Measurements from ENCODE around the gene FHIP1A.
A peak's percentile ranks its signal among the peaks of the same experiment; 100 is the strongest.

Gene FHIP1A

DNA sequence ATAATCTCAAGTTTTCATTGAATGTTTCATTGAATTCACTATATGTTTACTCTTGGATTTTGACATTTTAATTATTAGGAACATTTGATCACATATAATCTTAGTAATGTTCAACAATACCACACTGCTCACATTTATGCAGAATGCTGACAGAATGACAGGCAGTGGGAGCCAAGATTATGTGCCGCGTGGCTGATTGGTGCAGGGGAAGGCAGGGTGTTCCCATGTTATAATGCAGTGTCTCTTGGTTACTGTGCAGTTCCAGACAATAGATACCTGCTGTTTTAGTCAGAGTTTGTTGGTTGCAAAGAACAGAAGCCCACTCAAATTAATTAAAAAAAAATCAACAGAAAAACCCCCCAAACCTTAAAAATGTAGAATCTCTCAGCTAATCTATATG, 33.0 kb downstream of the FHIP1A start:
- no peak for DNase-seq (ENCODE audit: low read depth in 1 of 2, low spot score in 1 of 2)
- in situ Hi-C loops (cut with HindIII; ENCODE audit: low pct_unique_long_range_greater_than_20kb, low sequenced_read_pairs), result no loop called here
- no peak for TF ChIP-seq JUND (IDR thresholded peaks at IDR 0.05; ENCODE audit: low read depth)

DNA sequence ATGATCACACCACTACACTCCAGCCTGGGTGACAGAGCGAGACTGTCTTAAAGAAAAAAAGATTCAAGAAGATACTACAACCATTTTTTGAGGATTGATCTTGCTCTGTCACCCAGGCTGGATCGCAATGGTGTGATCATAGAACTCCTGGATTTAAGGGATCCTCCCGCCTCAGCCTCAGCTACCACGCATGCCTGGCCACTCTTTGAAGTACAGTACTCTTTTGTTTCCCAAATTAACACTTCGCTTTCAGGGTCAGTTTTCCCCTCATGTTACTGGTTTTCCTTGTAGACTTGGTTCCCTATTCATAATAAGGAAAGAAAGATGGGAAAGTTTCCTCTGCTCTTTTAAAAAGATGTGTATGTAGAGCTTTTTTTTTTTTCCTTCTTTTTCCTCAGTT, 34.3 kb downstream of the FHIP1A start:
- no peak for TF ChIP-seq JUND (IDR thresholded peaks at IDR 0.05; ENCODE audit: low read depth)
- DNase-seq (ENCODE audit: low read depth in 1 of 2, low spot score in 1 of 2), result no peak
- in situ Hi-C loops (cut with HindIII; ENCODE audit: low pct_unique_long_range_greater_than_20kb, low sequenced_read_pairs), result no loop called here

- TF ChIP-seq JUND (IDR thresholded peaks at IDR 0.05; ENCODE audit: low read depth), result no peak
- in situ Hi-C loops (cut with HindIII; ENCODE audit: low pct_unique_long_range_greater_than_20kb, low sequenced_read_pairs), result no loop called here
Measured at GRCh38 chr4:151443752-151444151, 34.8 kb downstream of the FHIP1A start.

DNA sequence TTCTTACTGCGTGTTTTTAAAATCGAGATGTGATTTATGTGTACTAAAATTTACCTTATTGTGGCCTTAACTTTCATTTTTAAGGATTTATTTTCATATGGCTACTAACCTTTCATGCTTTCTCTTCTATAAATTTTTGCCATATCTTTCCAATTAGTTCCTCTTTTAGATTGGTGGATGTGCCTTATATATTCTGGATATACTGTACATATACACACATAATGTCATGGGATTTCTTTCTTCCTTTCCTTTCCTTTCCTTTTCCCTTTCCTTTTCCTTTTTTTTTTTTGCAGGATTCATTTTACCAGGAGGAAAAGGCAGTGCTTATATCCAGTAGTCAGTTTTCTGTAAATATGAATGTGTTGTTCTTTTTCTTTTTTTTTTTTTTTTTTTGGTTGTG, 37.2 kb downstream of the FHIP1A start:
- in situ Hi-C loops (cut with HindIII; ENCODE audit: low pct_unique_long_range_greater_than_20kb, low sequenced_read_pairs), result no loop called here
- TF ChIP-seq JUND (IDR thresholded peaks at IDR 0.05; ENCODE audit: low read depth), result no peak
- no peak for DNase-seq (ENCODE audit: low read depth in 1 of 2, low spot score in 1 of 2)

More at GRCh38 chr4:151443752-151444151, 34.8 kb downstream of the FHIP1A start:
- DNase-seq (ENCODE audit: low read depth in 1 of 2, low spot score in 1 of 2), result no peak

DNA sequence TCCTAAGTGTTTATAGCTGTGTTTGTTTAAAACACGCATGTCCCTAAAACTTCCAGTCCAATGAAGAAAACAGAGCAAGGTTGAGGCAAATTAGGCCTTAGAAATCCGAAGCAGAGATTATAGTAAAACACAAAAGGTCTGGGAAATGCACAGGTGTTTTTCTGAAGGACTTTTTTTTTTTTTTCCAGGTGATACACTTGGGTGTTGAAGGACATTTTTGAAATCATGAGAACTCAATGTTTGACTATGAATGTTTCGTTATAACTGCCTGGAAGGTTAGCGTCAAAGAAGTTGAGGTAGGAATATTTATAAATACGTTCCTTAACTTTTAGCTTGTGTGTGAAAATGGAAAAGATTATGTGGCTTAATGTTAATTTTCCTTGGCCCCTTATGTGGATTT, 45.5 kb downstream of the FHIP1A start:
- no peak for TF ChIP-seq JUND (IDR thresholded peaks at IDR 0.05; ENCODE audit: low read depth)
- in situ Hi-C loops (cut with HindIII; ENCODE audit: low pct_unique_long_range_greater_than_20kb, low sequenced_read_pairs), result no loop called here
- DNase-seq (ENCODE audit: low read depth in 1 of 2, low spot score in 1 of 2), result no peak

DNA sequence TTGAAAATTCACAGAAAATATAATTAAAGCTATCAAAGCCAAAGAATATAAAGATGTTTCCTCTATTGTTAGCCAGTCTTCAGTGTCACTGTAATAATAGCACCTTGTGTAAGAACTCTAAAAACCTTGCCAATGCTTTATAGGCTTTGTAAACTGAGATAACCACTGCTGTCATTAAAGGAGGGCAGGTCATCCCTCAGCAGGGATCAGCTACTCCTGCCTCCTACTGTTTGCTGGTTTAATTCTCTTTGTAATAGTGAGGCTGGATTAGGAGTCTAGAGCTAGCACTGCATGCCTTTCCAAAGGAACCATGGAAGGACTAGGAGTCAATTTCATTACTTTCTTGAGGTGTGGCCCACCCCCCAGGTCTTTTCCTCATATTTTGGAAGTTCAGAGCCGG, 46.2 kb downstream of the FHIP1A start:
- in situ Hi-C loops (cut with HindIII; ENCODE audit: low pct_unique_long_range_greater_than_20kb, low sequenced_read_pairs), result no loop called here
- no peak for TF ChIP-seq JUND (IDR thresholded peaks at IDR 0.05; ENCODE audit: low read depth)
- no peak for DNase-seq (ENCODE audit: low read depth in 1 of 2, low spot score in 1 of 2)

- no peak for TF ChIP-seq JUND (IDR thresholded peaks at IDR 0.05; ENCODE audit: low read depth)
- in situ Hi-C loops (cut with HindIII; ENCODE audit: low pct_unique_long_range_greater_than_20kb, low sequenced_read_pairs), result no loop called here
- DNase-seq (ENCODE audit: low read depth in 1 of 2, low spot score in 1 of 2), result peak in 1 of 2 experiments; percentile 7
Measured at GRCh38 chr4:151458148-151458547, 49.2 kb downstream of the FHIP1A start.

Data from T47D (cell line).